Measurements from ENCODE around the gene ELAVL2.
A peak's percentile ranks its signal among the peaks of the same experiment; 100 is the strongest.

ELAVL2 gene

DNA sequence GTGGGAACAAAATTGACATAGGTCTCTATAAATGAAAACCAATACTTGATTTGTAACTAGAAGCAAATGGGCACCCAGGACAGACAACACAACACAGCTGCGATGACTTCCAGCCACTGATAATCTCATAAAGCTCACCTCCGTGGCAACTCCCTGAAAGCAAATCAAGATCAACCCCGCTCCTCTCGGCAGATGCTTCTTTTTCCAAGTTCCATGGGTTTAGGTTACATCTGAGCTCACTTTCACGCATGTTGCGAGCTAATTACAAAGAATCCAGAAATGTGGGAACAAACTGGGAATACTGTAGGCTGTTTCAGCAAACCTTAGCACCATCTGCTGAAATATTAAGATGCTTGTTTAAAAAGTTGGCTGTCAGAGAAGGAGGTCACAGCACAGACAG, 153.9 kb downstream of the ELAVL2 start:
- no peak for DNase-seq (ENCODE audit: low read depth, low spot score)

DNA sequence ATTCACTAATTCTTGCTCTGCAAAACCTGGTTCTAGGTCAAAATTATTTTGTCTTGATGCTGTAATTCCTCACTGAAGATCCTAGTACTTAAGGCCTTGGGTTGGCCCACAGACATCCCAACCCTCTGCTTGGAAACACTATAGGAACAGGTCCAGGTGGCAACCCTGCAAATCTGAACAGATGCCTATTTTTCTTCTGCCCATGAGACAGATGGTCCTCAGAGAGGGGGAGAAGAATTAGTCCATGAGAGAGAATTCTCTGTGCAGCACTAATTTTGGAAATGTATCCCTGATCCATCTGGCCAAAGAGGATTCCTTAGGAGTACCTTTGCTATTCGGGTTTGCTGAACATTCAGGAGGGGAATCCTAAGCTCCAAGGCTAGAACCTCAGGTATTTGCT, 156.3 kb downstream of the ELAVL2 start:
- H3K27ac ChIP-seq, result no peak overlapping the region
- DNase-seq (ENCODE audit: low read depth, low spot score), result no peak

More for the DNA sequence above, 153.9 kb downstream of the ELAVL2 start:
- no peak overlapping the region for H3K27ac ChIP-seq

DNA sequence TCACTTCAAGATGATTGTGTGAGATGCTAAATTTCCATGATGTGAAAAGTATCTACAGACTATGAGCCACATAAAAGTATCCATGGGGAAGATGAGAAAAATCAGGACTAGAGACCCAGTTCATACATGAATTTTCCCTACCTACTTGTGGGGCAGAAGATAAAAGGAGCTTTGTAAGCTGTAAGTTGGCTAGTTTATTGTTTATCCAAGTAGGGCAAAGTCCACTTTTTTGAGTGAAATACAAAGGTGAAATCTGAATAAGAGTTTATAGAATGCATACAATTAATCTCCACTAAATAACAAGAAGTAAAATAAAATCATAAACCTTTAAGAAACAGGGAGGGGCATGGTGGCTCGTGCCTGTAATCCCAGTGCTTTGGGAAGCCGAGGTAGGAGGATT, 160.4 kb downstream of the ELAVL2 start:
- H3K27ac ChIP-seq, result no peak overlapping the region
- DNase-seq (ENCODE audit: low read depth, low spot score), result no peak

DNA sequence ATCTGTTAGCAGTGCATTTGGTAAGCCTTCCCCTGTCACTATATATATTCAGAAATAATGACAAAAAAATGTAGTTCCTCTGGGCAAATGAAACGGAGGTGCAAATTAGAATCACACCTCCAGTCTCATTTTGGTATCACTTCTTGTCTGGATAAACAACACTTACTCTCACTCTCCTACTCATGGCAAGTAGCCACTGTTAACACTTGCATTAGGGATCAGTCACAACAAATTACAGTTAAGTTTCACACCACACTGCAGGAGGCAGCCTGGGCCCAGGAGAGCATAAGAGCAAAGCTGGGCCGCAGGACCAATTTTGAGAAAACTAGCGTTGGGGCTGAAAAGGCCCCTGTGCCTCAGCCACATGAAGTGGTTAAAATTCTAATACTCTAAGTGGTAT, 161.0 kb downstream of the ELAVL2 start:
- no peak for DNase-seq (ENCODE audit: low read depth, low spot score)
- H3K27ac ChIP-seq, result no peak overlapping the region

DNA sequence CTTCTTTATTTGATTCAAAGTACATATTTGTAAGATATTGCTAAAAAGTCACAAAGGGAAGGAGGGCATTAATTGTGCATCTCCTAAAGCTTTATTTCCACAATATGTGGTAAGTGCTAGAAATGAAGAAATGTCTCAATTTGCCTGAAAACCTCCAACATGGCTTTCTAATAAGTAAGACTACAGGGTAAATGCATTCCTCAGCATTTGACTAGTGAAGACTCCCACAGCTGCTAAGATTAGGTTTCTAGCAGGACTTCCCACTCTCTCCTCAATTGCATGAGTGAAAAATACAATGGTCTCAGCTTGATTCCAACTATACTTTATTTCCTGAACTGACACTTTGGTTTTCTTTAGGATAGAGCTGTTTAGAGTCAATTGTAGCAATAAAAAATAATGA, 162.1 kb downstream of the ELAVL2 start:
- no peak for DNase-seq (ENCODE audit: low read depth, low spot score)
- peak overlapping the region; percentile 59 for H3K27ac ChIP-seq

DNA sequence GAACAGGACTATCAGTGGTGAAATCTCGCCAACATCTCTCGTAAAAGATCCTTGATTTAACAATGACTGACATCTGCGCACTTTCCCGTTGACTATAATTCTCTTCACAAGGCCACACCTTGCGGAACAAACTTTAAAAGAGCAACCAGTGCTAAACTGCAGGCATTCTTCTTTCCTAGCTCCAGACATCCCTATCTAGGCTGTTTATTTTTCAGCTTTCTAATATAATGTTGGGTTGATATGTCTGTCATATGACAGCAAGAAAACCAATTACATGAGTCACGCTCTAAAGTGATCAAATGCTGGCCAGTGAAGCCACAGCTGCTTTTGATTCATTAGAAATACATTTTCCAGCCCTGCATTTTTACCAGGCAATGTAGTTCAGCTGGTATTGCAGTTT, 162.5 kb downstream of the ELAVL2 start:
- DNase-seq (ENCODE audit: low read depth, low spot score), result peak; percentile 12
- peak overlapping the region; percentile 59 for H3K27ac ChIP-seq

DNA sequence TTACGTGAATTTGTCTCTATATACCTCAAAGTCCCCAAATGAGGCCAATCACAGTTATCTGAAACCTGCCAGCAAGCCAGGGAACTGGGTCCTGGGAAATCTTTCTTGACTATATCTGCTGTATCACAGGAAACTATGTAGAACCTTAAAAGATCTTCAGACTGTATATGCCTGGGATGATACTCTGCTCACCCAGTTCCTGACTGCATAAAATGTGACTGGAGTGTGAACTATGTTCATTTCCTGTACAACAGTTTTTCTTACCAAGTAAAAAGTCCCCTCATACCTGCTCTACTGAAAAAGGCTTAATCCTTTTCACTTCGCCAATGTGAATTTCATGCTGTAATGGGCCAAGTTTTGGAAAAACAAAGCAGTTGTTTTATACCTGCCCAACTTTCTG, 162.9 kb downstream of the ELAVL2 start:
- peak overlapping the region; percentile 59 for H3K27ac ChIP-seq
- DNase-seq (ENCODE audit: low read depth, low spot score), result no peak

DNA sequence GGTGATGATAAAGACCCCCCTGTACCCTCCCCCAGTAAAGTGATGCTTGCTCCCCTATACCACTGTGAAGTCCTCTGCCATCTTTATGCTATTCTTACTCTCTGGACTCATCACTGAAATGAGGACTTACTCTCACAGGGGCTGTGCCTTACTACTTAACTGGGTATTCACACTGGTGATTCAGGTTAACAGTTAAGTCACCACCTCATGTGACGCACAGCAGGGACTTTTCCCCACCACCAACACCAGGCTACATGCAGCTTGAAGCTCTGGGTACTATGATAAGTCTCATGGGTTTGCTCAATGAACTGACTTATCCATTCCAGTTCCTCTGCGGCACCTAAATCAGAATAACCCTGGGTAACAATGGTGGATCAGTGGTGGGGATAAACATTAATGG, 163.7 kb downstream of the ELAVL2 start:
- no peak overlapping the region for H3K27ac ChIP-seq
- no peak for DNase-seq (ENCODE audit: low read depth, low spot score)

DNA sequence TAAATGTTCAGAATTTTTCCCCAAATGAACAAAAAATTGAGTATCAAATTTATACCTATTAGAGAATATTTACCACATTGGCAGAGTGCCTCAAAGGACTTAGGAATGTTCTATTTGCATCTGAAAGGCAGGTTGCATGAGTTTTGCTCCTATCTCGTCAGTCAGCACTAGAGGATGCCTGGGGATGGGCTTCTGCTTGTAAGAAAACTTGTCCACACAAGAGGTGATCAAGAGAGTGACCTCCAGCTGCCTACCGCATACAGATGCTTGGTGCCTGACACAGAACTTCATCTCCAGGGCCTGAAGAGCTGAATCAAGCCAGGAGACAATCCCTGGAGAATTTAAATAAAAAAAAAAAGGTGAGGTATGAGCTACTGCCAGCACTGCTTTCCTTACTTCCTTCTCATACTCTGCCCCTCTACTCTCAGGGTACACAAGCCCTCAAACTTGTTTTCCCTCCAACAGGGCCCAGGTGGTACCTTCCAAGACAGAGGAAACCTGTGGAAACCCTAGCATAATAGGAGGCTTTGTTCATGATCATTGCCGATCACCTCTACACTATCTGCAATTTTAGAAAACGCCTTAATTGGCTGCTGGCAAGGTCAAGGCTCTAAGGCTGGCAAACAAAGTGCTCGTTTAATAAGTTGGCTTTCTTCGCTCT, 166.6 kb downstream of the ELAVL2 start:
- DNase-seq (ENCODE audit: low read depth, low spot score), result no peak
- no peak overlapping the region for H3K27ac ChIP-seq

DNA sequence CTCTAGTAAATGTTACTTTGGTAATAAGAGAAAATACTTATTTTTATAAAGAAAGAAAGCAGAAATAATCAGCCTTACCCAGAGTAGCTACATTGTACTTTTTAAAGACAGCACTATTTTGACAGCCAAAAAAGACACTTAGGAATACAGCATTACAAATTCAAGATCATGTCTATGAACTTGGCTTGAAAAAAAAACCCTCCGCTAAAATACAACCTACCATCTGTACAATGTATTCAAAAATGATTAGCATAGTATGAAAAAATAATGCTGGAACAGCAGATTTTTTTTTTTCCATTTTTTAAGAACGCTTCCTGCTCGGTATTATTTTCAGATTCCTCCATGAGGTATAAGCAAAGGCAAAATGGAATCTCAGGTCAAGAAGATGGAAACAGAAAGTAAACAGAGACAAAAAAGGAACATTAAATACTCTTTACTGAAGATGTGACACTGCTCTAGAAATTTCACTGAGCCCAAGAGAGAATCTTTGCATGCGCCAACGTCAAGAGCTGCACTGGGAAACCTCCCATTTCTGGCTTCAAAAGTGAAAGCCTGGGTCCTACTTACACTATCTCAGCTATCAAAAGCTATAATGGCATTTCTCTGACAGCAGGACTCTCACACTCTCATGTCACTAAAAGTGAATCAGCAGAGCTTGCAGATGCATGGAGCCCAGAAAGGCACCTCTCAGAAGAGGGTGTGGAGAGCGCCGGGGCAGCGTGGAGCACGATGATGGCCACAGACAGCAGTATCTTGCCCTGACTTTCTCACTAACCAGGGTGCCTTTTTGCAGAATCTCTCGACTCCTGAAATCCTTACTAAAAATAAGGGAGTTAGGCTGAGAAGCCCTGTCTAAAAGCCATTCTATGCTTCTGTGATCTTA, 167.4 kb downstream of the ELAVL2 start:
- DNase-seq (ENCODE audit: low read depth, low spot score), result no peak
- no peak overlapping the region for H3K27ac ChIP-seq

DNA sequence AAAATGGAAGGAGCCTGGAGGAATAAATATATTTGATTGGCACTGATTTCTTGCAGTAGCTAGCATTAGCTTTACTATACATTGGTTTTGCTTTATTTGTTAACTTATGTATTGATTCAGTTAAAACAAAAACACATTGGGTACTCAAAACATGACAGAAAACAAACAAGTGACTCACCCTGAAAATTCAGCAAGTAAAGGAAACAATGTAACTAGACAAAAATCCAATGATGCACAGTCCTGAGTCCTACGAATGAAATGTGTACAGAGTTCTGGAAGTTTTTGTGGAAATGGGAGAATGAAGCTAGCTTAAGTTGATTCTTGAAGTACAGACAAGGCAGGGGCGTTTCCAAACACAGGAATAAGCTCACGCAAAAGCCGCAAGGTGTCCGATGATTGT, 175.0 kb downstream of the ELAVL2 start:
- DNase-seq (ENCODE audit: low read depth, low spot score), result no peak
- no peak overlapping the region for H3K27ac ChIP-seq

DNA sequence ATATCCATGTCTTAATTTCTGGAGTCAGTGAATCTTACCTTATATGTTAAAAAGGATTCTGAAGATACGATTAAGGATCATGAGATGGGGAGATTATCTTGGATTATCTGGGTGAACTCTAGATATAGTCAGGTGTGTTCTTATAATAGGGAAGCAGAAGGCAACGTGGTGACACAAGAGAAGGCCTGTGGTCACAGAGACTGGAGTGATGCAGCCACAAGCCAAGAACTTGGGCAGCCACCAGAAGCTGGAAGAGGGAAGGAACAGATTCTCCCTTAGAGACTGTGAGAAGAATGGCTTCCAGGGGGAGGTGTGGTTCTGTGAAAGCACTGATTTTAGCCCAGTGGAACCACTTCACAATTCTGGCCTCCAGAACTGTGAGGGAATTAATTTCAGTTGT, 177.4 kb downstream of the ELAVL2 start:
- DNase-seq (ENCODE audit: low read depth, low spot score), result no peak
- H3K27ac ChIP-seq, result no peak overlapping the region

DNA sequence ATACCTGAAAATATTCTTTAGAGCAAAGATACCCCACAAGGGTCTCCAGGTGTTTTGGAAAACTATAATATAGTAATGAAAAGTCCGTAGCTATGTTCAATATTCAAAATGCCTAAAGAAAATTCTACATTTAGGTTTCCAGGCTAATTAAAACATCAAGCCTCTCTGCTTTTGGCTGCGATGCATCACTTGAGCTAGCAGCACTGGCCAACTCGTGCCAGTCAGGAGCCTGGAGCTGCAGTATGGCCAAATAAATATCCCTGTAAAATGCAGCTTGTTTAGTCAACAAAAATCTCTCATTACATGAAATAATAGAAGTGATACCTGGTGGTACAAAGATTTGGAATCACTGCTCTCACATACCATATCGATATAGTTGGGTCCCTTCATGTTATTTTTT, 181.1 kb downstream of the ELAVL2 start:
- DNase-seq (ENCODE audit: low read depth, low spot score), result no peak
- H3K27ac ChIP-seq, result no peak overlapping the region

DNA sequence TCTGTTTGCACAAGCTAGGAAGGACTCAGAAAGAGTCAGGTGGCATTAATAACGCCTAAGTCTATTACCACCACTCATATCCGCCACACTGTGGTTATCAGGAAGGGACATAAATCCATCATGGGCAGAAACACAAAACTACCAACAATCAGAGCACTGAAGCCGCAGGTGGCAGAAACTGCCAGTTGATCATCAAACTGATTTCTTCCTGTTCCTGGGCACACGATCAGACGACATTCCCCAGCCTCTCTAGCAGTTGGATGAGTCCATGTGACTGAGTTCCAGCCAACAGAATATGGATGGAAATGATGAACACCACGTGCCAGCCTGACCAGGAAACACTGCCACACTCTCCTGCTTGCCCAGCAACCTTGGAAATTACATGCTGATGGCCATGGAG, 181.7 kb downstream of the ELAVL2 start:
- no peak overlapping the region for H3K27ac ChIP-seq
- DNase-seq (ENCODE audit: low read depth, low spot score), result no peak

DNA sequence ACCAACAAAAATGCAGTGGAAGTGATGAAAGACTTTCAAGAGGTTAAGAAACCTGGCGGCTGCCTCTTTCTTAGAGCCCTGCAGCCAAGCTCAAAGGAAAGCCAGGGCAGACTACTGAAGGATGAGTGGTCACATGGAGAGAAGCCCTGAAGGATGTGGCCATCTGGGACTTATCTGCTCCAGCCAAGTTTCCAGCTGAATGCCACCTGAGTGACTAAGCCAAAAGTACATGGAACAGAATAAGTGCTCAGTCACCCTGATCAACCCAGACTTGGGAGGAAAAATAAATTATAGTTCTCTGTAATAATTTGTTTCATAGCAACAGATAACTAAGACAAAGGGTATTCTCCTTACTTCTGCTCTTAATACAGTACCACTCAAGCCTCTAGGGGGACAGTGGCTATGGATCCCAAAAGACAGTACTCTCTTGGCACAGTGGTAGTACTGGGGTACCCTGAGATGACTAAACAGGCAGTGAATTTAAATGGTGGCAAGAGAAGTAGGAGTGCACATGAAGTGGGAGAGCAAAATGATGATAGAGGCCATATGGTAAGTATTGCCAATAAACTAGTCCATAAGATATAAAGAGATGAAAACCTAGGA, 182.3 kb downstream of the ELAVL2 start:
- H3K27ac ChIP-seq, result no peak overlapping the region
- DNase-seq (ENCODE audit: low read depth, low spot score), result no peak

Data from epithelial cell of prostate (primary cell).